HG02884 (cell line): ENCODE data around the gene ABHD17A.
A peak's percentile ranks its signal among the peaks of the same experiment; 100 is the strongest.
"Not testable (repeated sequence)": the region's sequence is repeated elsewhere in the genome, so short reads cannot be mapped to it uniquely, and the experiment has no call there.

Experiments used
- ATAC-seq: cut with Tn5 transposase; IDR thresholded peaks from one replicate; pipeline ENCODE4 v1.9.1; 2021; ENCODE audit warnings: mild to moderate bottlenecking, moderate library complexity; ENCODE audit not compliant: unreplicated experiment

ABHD17A gene

DNA sequence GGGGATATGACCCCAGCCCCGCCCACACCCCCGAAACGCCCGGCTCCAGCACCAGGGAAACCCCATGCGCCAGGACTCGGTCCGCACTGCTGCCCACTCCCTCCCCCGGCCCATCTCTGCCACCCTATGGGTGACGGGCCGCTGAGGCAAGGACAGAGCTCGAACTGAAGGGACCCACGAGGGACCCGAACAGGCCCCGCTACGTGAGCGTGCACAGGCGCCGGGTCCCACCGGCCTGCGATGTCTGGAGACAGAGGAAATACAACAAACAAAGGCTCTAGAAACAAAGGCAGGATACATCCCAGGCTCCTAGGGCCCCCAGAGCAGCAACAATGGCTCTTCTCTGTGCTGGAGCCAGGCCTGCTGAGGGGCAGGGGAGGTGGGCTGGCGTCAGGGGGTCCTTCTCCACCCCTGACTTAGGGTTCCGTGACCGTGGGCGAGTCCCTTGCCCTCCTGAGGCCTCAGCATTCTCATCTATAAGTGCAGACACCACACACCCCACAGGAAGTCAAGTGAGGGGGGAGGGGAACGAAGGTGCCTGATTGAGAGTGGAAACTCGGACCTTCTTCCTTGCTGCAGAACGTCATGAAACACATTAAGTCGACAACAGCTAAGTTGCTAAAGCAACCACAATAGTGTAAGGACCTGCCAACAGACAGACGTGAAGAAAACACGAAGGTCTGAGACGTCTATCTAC, 3.1 kb downstream of the ABHD17A start:
- ATAC-seq, result no peak

DNA sequence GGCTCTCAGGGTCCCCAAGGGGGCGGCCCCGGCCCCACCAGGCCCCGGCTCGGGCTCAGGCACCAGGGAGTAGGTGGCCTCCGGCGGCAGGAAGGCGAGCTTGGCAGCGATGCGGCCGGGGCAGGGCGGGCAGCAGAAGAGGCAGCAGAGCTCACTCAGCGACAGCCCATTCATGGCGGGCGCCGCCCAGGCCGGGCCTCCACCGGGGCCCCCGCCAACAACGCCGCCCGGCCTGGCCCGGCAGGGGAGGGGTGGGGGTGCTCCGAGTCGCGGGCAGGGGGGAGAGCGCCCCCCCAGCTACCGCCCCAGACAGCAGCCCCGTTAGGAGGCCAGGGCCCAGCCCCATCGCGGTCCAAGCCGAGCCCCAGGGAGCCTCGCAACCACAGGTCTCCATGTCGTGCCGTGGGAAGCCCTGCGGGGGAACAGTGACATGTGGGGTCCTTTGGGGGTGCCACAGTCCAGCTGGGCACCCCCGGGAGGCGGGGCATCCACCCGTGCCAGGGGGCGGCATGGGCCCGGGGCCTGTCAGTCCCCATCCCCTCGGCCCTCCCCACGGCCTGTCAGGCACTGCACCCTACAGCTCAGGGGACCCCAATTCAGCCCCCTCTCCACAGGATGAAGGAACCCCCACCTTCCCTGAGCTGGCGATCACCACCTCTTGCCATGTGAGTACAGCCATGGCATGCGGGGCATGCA, 3.8 kb downstream of the ABHD17A start:
- ATAC-seq, result not testable (repeated sequence)

DNA sequence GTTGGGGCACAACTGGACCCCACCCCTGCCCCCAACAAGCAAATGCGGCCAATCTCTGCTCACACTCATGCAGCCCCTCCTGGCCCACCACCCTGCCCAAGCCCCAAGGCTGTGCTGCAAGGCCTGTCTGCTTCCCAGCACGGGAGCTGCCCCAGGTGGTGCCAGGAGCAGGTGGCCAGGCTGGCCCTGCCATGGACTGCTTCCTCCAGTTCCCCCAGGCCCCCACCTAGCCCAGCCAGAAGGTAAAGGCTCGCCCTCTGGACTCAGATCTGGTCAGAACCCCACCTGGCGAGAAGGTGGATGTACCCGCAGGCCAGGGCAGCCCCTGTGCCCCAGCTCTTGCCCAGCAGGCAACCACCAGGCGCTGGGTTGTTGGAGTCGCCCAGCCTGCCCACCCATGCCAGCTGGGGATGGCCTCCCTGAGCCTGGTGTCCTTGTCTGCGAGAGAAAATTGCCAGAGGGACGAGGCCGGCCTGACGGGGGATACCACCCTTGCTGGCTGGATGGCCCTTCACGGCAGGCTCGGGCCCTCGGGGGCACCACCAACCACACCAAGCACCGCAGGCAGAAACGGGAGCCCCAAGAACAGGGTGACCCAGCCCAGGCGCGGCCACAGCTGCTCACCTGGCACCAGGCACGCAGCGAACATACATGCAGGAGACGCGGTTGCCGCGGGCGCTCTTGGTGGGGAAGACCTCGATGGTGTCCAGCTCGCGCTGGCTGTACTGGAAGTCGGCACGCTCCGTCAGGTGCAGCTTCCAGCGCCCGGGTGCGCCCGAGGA, 4.5 kb downstream of the ABHD17A start:
- no peak for ATAC-seq

DNA sequence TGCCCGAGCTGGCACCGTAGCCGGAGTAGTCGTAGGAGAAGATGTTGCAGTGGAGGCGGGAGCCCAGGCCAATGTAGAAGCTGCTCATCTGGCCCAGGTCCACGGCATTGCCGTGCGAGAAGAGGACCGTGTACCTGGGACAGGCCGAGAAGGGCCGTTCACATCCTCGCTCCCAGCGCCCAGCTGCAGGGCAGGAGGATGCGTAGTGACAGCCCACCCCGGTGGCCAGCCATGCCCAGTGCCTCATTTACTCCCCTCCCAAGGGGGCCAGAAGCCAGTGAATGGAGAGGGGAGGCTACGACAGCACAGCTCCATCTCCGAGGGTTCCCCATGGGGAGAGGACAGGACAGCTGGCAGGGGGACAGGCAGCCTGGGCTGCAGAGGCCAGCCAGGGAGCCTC, 5.3 kb downstream of the ABHD17A start:
- not testable (repeated sequence) for ATAC-seq

DNA sequence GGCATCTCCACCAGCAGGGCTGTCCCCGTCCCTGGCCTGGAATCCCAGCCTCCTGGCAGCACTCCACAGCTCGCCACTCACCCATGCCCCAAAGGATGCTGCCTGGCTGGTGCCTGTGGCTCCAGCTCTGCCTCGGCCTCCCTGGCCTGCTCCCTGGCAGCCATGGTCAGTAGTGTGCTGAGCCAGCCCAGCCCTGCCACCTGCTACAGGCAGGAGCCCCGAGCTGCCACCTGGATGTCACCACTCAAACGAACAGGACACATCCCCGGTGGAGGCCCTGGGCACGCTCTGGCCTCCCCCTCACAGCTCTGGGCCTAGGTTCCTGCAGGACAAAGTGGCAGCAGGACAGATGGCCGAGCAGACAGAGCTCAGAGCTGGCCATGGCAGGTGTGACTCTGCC, 6.7 kb downstream of the ABHD17A start:
- ATAC-seq, result not testable (repeated sequence)

DNA sequence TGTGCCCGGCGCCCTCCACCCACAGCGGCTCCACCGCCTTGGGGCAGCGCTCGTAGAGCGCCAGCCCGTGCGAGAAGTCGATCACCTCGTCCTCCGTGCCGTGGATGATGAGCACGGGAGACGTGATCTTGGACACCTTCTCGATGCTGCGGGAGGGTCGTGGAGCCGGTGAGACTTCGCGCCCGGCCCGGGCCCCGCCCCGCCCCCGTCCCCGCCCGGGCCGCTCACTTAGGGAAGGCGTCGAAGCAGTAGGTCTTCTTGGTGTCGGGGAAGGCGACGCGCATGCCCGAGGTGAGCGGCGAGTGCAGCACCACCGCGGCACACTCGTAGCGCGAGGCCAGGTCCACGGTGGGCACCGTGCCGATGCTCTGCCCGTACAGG, 8.0 kb downstream of the ABHD17A start:
- ATAC-seq, result not testable (repeated sequence)

DNA sequence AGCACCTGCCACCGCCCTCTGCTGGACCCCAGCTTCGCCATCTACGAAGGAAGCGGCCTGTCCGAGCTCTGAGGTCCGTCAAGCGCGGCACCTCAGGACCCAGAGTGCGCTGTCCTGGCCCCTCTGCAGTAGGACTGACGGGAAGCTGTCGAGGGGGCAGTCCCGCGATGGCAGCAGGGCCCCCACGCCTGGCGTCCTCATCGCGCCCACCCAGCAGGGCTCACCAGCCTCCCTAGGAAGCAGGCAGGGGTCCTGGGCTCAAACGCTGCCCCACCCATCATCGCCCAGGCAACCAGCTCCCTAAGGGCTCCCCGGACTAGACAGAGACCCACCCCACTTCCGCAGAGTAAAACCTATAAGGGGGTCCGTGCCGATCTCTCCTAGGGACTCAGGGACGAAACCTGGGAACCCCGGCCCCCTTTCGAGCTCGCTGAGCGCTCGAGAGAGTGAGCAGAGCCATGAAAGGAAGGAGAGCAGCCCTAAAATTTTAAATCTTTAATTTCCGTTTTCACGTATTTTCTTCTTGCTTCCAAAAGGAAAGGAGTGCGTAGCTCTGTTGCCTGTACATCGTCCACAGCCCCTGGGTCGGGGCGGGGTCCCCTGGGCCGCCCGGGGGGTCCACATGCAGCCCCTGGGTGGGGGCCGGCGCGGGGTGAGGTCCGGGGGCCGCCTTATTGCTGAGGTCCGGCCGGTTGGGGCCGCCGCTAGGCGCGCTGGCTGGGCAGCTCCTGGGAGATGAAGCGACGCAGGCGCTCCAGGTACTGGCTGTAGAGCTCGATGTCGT, 8.6 kb downstream of the ABHD17A start:
- not testable (repeated sequence) for ATAC-seq

DNA sequence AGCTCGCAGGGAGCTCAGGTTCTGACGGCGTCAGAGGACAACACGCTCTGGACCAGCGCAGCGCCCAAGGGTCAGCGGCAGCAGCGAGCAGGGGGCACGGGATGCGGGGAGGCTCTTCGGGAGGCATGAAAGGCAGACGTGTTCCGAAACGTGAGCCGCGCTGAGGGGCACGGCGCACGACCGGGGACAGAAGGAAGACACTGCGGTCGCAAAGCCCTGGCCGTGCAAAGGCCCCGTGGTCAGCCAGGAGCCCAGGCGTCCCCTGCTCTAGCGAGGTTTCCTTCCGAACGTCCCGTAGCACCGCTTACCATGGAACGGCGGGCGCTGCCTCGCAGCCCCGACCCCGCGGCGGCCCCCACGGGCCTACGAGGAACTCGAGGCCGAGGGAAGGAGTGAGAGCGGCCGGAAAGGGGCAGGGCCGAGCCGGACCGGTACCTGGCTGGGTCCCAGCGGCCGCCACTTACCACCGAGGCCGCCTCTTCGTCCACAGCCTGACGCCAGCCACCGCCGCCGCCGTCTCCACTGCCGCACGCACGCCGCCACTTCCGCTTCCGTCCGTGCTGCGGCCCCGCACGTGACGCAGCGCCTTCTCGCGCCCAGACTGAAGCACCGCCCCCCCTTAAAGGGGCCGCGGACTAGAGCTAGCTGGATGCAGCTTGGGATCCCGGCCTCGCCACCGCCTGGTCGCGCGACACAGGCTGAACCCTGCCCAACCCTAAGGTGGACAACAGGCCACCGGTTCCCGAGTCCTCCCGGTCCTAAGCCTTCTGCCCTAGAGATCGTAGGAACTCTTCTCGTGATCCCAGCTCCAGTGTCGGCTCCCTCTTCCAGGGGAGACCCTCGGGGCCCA, 9.4 kb downstream of the ABHD17A start:
- ATAC-seq, result peak; percentile 86

DNA sequence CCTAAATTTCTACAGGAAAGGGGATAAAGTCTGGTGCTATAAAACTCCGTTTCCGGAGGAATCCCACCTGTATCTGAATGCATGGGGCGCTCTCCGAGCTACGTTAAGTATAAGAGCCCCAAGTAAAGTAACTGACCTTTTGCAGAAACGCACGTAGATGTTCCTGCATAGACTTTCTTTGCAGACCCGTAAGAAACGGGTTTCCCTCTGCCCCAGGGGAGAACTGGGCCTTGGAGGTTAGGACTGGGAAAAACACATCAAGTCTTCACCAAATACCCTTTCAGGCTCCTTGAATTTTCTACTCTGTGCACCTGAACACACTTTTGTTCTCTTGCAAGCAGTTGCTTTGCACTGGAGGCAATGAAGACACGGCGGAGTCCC, 10.0 kb downstream of the ABHD17A start:
- ATAC-seq, result not testable (repeated sequence)

DNA sequence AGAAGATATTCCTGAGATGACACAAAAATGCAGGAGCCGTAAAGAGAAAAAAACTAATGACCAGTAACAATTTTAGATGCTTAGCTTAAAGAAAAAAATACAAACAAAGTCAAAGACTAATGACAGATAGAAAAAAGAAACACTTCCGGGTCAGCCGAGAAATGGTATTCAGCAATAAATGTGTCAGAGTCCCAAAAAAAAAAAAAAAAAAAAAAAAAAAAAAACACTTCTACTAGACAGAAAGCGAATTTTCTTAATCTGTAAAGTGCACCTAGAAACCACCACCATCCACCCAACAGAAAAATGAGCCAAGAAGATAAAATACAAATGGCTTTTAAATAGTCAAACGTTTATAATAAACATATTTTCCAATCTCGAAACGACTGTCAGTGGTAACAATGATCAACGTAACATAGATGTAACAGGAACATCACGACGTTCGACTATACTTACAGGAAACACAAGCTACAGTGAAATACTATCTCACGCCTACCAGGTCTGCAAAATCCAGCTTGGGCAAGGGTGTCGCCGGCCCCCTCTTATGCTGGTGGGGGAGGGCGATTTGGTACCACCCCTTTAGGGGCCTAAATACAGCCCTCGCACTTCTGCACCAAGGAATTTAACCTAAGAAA, 10.6 kb downstream of the ABHD17A start:
- ATAC-seq, result no peak

DNA sequence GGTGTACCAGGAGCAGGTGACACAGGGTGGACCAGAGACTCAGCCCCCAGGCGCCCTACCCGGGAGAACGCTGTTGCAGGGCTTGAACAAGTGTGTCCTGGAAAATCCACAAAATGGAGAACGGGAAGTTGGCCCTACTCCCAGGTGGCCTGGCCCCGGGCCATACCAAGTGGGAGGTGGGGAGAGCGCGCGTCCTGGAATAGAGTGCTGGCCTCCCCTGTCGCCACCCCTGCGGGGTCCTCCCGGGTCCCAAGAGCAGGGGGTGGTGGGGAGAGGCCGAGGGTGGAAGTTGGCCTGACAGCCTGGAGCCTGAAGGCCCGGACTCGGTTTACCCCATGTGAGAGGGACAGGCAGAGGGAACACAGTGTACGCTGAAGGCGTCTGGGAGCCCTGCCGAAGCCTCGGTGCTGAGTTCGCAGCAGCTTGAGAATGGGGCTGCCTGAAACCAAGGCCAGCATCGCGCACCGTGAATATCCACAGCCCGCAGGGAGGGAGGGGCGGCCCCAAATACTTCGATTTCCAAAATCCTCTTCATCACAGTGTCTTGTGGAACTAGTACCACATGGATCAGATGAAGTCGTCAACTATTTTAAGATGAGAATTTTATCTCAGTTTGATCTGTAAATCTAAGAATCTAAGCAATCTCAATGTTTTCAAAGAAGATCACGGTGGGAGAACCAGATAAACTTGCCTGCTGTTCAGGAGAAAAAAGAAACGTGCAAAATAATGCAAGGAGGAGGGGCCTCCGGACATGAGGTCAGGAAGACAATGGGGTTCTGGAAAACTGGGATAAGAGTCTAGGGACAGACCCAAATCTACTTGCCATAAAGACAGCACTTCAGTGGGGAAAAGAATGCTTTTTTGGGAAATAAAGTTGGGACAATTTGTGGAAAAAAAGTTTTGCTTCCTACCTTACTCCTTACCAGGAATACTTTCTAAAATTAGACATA, 11.5 kb downstream of the ABHD17A start:
- ATAC-seq, result no peak

DNA sequence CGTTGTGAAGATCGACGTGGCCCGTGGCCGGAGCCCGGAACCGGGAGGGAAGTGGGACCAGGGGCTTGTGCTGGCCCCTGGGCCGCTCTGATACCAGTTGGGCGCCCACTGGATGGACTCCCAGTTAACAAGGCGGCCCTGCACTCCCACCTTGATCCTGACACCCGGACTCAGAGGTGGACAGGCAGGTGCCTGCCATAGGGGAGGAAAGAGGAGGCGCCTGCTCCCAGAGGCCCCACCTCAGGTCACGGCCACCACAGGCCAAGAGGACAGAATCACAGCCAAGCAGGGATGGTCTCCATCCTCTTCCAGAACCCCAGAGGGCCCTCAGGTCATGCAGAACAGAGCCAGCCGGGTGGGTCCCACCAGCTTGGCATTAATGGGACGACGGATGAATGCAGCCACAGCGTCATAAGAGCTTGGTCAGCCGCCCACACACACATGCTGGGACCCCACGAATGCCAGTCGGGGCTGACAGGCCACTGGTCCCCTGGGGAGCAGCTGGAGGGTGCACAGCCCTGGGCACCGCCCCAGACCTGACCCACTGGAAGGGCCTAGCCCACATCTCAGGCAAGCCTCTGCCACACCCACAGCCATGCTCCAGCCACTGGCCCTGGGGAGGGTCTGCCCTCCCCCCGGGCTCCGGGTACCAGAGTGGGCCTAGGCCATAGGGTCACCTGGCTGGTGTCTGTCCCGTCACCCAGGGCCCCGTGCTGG, 12.3 kb downstream of the ABHD17A start:
- no peak for ATAC-seq

DNA sequence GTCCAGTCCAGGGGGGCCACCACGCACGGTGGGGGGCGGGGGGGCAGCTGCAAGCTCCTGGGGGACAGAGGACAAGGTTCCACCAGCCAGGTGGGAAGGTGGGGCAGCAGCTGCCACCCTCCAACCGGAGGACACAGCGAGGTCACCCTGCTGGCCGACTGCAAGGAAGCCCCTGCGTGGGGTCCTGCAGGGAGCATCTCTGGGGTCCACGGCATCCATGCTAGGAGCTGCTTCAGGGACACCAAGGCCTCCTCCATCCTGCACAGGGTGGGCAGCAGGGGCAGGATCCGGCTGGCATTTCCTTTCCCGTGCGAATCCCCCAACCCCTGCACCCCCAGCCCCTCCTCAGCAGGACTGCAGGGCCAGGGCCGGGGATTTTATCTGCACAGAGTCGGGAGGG, 13.7 kb downstream of the ABHD17A start:
- ATAC-seq, result no peak

DNA sequence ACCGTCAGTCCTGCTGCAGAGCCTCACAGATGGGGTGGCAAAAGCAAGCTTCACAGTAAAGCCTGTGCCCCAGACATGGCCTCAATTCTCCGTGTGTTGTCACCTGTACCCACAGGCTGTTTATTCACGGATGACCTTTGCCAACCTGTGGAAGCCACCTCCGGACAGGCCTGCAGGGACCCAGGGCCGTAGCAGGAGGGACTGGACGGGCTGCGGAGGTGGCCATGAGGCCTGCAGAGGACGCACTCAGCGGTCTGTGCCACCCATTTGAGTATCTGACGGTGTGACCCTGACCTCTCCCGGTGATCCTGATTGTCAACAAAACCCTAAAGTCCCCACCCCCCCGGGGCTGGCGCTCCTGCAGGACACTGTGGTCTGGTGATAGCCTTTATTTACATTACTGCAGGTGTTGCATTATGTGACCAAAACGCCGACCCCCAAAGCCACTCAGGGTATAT, 14.1 kb downstream of the ABHD17A start:
- ATAC-seq, result no peak

DNA sequence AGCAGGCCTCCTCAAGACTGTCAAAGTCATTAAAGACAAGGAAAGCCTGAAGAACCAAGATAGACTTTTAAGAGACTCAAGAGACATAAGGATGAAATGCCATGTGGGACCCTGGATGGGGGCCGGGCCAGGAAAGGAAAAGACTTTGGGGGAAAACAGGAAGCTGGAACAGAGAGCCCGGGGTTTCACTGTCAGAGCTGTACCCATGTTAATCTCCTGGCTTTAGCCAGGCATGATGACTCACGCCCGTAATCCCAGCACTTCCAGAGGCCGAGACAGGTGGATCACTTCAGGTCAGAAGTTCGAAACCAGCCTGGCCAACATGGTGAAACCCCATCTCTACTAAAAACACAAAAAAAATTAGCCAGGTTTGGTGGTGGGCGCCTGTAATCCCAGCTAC, 16.3 kb downstream of the ABHD17A start:
- no peak for ATAC-seq

DNA sequence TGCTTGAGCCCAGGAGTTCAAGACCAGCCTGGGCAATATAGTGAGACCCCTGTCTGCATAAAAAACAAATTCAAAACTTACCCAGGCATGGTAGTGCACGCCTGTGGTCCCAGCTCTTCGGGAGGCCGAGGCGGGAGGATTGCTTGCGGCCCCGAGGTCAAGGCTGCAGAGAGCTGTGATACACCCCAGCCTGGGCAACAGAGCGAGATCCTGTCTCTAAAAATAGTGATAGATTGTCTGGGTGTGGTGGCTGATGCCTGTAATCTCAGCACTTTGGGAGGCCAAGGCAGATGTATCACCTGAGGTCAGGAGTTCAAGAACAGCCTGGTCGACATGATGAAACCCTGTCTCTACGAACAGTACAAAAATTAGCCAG, 18.0 kb downstream of the ABHD17A start:
- ATAC-seq, result no peak

DNA sequence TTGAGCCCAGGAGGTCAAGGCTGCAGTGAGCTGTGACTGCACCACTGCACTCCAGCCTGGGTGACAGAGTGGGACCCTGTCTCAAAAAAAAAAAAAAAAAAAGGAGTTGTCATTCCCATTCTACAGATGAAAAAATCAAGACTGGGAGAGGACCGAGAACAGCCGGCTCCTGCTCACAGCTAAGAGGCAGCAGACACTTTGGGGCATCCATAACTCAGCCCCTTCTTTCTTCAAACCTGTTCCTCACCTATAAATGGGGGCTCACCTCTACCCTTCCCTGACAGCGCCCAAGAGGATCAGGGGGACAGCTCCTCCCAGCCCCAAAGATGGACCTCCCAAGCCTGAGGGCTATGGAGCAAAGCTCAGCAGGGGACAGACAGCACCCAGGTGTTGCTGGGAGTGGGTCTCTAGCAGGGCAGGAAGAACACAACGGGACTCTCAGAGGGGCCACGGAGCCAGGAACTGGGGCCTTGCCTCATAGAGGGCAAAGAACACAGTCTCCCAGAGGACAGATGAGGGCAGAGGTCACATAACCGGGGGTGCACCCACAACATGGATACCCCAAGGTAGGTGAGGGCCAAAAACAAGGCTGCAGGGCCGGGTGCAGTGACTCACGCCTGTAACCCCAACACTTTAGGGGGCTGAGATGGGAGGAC, 18.5 kb downstream of the ABHD17A start:
- no peak for ATAC-seq
